Measurements from ENCODE around the gene PLAC1.

The PLAC1 gene

GRCh38 chrX:134636851-134637250 lies 21.4 kb downstream of the PLAC1 start:
- H3K4me1 ChIP-seq (ENCODE audit: control insufficient read depth in 1 of 2, insufficient read depth in 1 of 2, low read depth in 1 of 2, low read length in 1 of 2) = peaks cover 0 to 5% of the 10 kb centered on the region in 2 experiments
- no peaks in the 10 kb centered on the region for H3K9me3 ChIP-seq
- H3K27ac ChIP-seq = no peak overlapping the region
- H3K27me3 ChIP-seq = no peaks in the 10 kb centered on the region
- no peak overlapping the region for H3K4me3 ChIP-seq (ENCODE audit: low read depth in 1 of 2, low read length in 1 of 2)
- no peaks in the 10 kb centered on the region for H3K36me3 ChIP-seq
- no peak for TF ChIP-seq CTCF (IDR thresholded peaks at IDR 0.05)

GRCh38 chrX:134634691-134635090 lies 23.6 kb downstream of the PLAC1 start:
- Histone ChIP-seq H3K36me3 (no peaks in the 10 kb centered on the region), H3K27ac (no peak overlapping the region), H3K4me1 (ENCODE audit: control insufficient read depth in 1 of 2, insufficient read depth in 1 of 2, low read depth in 1 of 2, low read length in 1 of 2) (peaks cover 0 to 5% of the 10 kb centered on the region in 2 experiments), H3K4me3 (ENCODE audit: low read depth in 1 of 2, low read length in 1 of 2) (no peak overlapping the region), H3K27me3 (no peaks in the 10 kb centered on the region), H3K9me3 (no peaks in the 10 kb centered on the region)
- no peak for TF ChIP-seq CTCF (IDR thresholded peaks at IDR 0.05)

GRCh38 chrX:134633832-134634231 lies 24.4 kb downstream of the PLAC1 start:
- H3K4me1 ChIP-seq (ENCODE audit: control insufficient read depth in 1 of 2, insufficient read depth in 1 of 2, low read depth in 1 of 2, low read length in 1 of 2) = peaks cover 0 to 5% of the 10 kb centered on the region in 2 experiments
- no peaks in the 10 kb centered on the region for H3K9me3 ChIP-seq

GRCh38 chrX:134633394-134633793 lies 24.9 kb downstream of the PLAC1 start:
- Histone ChIP-seq H3K9me3 (no peaks in the 10 kb centered on the region), H3K27ac (no peak overlapping the region), H3K27me3 (no peaks in the 10 kb centered on the region), H3K36me3 (no peaks in the 10 kb centered on the region), H3K4me3 (ENCODE audit: low read depth in 1 of 2, low read length in 1 of 2) (no peak overlapping the region), H3K4me1 (ENCODE audit: control insufficient read depth in 1 of 2, insufficient read depth in 1 of 2, low read depth in 1 of 2, low read length in 1 of 2) (peaks cover 0 to 5% of the 10 kb centered on the region in 2 experiments)
- TF ChIP-seq CTCF (IDR thresholded peaks at IDR 0.05) = no peak

More at GRCh38 chrX:134633832-134634231, 24.4 kb downstream of the PLAC1 start:
- H3K4me3 ChIP-seq (ENCODE audit: low read depth in 1 of 2, low read length in 1 of 2) = no peak overlapping the region
- no peak for TF ChIP-seq CTCF (IDR thresholded peaks at IDR 0.05)
- no peak overlapping the region for H3K27ac ChIP-seq
- H3K36me3 ChIP-seq = no peaks in the 10 kb centered on the region
- no peaks in the 10 kb centered on the region for H3K27me3 ChIP-seq

GRCh38 chrX:134632355-134632754 lies 25.9 kb downstream of the PLAC1 start:
- H3K4me3 ChIP-seq (ENCODE audit: low read depth in 1 of 2, low read length in 1 of 2) = no peak overlapping the region
- H3K9me3 ChIP-seq = no peaks in the 10 kb centered on the region
- H3K27ac ChIP-seq = no peak overlapping the region
- H3K36me3 ChIP-seq = no peaks in the 10 kb centered on the region
- no peak for TF ChIP-seq CTCF (IDR thresholded peaks at IDR 0.05)
- H3K27me3 ChIP-seq = no peaks in the 10 kb centered on the region
- peaks cover 0 to 5% of the 10 kb centered on the region in 2 experiments for H3K4me1 ChIP-seq (ENCODE audit: control insufficient read depth in 1 of 2, insufficient read depth in 1 of 2, low read depth in 1 of 2, low read length in 1 of 2)
